ENCODE data around the gene SDCCAG8.

SDCCAG8 gene

DNA sequence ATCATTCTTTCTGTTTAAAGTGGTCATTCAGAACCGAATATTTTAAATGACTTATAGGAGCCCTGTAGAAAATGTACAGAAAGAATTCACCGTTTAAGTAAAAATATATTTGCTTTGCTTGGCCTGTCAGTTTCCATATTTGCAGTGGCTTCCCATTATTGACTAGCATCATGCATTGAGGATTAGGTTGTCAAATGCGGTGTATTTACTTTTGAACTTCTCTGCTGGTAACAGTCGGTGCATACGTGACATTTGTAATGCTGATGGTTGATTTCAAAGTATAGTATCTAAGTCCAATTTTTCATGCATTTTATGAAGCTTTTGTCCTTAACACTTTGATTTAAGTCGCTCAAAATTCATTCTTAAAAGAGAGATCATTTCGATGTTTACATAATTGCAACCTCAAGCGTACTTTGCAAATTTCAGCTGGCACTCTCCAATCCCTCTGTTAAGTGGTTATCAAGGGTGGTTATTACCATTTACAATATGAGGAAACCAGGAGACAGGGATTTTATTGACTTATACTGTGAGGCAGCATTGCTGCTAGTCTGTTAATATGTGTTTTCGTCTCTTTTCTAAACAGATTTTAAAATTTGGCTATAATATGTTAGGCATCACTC, 201.6 kb downstream of the SDCCAG8 start:
- DNase-seq (ENCODE audit: low read depth), result no peak

DNA sequence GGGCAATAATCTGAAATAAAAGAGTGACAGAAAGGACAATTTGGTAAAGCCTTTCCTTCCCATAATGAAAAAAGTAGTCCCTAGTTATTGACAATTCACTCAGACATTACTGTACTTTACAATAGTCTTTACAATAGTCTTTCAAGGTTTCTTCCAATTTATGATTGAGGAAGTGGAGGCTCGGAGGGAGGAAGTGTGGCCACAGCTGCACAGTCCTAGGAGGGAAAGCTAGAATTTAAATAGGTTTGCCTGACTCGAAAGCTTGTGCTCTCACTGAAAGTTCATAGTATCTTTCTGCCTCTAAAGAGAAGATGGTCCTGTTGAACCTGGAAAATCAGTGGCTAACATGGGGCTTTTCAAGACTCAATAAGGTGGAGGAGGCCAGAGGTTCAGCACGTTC, 203.2 kb downstream of the SDCCAG8 start:
- no peak for DNase-seq (ENCODE audit: low read depth)

GRCh38 chr1:243461700-243462099, 205.9 kb downstream of the SDCCAG8 start:
- DNase-seq (ENCODE audit: low read depth), result no peak

DNA sequence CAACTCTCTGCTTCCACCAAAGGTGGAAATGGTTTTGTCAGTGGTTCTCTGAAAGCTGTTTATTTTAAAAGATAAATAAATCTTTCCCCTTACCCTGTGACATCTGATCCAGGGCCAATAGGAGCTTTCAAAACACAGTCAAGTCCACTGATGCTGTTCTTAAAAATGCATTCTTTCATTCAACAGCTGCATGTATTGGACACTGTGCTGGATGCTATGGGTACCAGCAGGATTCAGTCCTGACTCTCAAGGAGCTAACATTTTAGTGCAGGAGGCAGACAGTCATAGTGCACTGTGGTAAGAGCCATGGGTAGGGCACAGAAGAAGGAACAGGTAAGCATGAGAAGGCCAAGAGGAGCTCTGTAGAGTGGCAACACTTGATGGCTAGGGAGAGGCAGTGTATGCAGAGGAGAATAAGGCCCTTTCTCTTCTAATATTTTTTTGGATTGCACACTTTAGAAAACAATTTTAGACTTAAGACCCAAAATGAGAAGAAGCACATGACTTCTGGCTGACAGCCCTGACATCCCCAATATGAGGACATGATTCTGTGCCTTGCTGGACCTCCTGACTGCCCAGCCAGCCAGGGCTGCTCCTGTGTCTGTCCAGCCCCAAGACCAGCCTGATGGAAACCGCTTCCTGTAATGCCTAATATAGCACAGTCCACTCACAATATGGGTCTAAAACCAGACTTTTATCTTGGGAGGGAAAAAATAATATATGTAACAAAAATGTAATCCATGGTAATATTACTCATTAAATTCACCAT, 207.3 kb downstream of the SDCCAG8 start:
- no peak for DNase-seq (ENCODE audit: low read depth)

GRCh38 chr1:243465081-243465480, 209.2 kb downstream of the SDCCAG8 start:
- DNase-seq (ENCODE audit: low read depth), result no peak

GRCh38 chr1:243465738-243466137, 209.9 kb downstream of the SDCCAG8 start:
- no peak for DNase-seq (ENCODE audit: low read depth)

DNA sequence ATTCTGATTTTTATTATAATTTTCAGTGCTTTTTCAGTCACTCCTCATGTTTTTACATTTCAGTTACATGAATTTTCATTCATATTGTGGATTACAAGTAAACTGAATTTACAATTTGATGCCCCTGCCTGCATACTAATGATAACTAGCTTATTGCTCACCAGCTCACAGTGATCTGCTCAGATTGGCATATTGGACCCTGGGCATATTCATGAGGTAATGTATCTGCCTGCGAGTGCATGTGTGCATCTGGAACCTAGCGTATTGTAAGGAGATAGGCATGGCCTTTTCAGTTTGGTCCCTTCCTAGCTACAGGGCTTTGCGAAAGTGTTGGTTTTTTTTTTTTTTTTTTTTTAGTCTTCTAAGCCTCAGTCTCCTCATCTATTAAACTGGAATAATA, 213.7 kb downstream of the SDCCAG8 start:
- DNase-seq (ENCODE audit: low read depth), result no peak

GRCh38 chr1:243470502-243470901, 214.7 kb downstream of the SDCCAG8 start:
- no peak for DNase-seq (ENCODE audit: low read depth)

GRCh38 chr1:243471026-243471685, 215.3 kb downstream of the SDCCAG8 start:
- DNase-seq (ENCODE audit: low read depth), result no peak

GRCh38 chr1:243471754-243472745, 216.2 kb downstream of the SDCCAG8 start:
- DNase-seq (ENCODE audit: low read depth), result no peak

DNA sequence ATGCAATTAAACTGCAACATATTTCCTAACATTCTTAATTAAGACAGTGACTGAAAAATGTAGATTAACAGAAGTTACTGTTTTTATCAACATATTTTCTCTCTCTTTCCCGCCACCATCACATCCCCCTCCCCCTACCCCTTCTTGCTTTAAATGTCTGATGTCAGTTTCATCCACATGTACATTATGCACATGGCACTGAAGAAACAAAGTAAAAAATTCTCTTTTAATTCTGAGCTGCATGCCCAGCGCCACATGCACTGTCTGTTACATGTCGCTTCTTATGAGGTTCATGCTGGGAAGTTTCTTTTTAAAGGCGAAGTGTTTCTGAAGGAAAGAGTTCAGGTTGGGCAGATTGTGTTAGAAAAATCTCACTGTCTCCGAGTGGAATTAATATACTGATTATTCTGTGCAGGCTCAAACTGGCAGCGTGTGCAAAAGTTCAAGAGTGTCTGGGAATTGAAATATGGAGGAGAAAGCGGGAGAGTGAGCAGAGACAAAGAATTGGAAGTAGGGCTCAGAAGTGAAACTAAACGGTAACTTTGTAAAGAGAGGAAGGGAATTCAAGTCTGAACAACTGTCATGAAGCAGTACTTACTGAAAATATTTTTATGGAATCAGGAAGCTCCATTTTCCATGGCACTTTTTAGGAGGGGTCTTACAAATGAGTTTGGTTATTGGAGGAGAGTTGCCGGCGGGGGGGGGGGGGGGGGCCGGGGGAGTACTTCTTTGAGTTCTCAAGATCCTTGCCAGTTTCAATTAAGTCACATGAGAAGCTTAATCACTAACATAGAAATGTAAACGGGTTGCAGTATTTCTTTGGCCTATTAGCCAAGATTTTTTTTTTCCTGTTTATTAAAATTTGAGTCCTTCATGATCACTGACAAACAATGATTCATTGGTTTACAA, 217.6 kb downstream of the SDCCAG8 start:
- no peak for DNase-seq (ENCODE audit: low read depth)

DNA sequence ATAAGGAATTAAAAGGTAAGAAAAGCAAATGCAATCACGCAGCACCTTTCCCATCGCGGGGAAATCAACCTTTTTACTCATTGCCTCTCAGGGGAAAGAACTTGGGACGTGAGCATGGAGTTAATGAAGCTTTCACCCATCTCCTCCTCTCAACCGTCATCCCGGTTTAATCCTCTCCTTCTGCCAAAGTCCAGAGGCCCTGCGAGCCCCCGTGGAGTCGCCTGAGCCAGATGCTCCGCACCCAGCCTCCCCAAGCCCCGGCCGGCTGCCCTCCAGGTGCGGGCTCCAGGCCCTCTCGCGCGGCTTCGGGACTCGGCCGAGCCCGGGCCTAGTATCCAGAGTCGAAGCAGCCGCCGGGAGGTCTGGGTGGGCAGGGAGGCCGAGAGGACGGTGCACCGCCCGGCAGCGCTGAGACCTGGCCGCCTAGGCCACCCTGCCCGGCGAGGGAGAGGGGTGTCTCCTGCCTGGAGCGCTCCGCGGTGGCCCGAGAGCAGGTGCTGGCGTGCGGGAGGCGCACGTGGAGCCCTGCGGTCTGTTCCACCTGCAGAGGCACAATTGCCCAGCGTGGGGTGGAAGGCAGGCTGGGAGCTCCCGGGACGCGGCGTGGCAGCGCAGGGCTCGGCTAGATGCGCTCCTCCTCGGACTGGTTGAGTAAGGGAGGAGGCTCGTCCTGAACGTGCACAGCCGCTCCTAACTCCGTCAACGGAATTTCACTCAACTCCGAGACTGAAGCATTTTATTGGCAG, 218.5 kb downstream of the SDCCAG8 start:
- DNase-seq (ENCODE audit: low read depth), result no peak

DNA sequence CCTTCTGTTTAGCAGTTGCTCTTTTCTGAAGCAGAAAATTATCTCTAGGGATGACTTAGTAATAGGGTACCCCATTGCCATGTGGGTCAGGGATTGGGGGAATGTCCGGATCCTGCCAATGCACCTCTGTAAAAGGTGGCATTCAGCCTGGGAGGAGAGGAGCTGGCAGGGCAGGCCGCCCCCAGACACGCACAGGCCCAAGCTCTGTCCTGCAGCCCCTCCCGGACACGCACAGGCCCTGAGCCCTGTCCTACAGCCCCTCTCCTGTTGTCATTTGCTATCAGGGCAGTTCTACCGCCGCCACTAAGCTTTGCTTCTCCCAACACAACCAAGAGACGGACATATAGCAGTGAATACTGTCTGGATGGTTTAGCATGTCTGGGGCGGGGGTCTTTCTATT, 219.1 kb downstream of the SDCCAG8 start:
- no peak for DNase-seq (ENCODE audit: low read depth)

- no peak for DNase-seq (ENCODE audit: low read depth)
Observed at GRCh38 chr1:243475966-243476365, 220.1 kb downstream of the SDCCAG8 start.

DNA sequence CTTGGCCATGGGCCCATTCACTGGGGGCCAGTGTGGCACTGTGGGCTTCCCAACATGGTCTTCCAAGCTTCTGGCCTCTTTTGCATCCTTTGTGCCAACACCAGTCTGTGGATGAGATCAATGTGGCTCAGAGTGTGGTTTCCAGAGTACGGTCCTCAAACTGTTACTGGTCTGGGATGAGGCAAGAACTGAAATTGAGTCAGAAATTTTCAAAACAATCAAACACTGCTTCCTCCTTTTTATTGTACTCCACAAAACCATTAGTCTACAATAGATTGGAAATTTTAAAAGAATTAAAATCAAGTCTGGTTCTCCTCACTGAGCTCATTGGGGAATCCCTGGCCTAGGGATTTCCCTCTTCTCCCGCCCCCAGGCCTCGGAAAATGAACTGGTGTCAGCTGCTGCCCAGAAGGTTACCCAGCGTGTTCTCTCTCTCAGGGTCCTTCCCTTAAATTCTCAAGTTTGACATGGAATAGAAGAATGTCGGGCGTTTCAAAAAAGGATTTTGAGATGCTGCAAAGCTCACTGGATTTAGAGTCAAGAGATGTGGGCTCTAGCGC, 222.0 kb downstream of the SDCCAG8 start:
- no peak for DNase-seq (ENCODE audit: low read depth)

GRCh38 chr1:243481101-243481500, 225.3 kb downstream of the SDCCAG8 start:
- no peak for DNase-seq (ENCODE audit: low read depth)

- DNase-seq (ENCODE audit: low read depth), result no peak
Observed at GRCh38 chr1:243482141-243483022, 226.5 kb downstream of the SDCCAG8 start.

DNA sequence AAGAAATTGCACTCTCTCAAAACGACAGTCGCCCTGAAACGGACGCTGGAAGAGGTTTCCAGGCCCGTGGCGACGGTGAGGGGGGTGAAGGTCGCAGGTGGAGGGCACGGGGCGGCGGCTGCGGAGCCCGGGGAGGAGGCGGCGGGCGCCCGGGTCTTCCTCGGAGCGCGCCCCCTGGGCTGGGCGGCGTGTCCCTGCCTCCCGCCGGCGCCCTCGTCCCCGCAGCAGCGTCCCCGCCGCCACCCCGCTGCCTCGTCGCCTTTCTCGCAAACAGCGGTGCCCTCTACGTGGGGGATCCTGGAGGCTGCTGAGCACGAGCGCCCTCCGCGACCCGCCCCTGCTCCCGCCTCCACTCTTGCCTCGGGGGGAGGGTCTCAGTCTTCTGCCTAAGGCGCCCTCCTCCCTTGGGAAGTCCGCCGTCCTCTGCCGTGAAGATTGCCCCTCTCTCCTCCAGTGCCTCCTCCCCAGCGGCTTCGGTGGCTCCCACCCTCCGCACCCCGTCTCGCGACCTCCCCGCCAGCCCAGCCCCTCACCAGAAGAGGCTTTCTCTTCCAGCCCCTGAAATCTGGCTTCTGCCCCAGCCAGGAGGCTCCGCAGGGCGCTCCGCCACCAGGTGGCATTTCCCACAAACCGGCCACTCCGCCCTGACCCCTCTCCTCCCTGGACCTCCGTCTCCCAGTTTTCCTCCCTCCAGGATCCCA, 227.4 kb downstream of the SDCCAG8 start:
- no peak for DNase-seq (ENCODE audit: low read depth)
